Upper lobe of right lung (tissue), 1 donor: ENCODE measurements around the gene FAM43A. TPM values are rescaled to one million over a fixed set of nuclear protein-coding genes. Genes with fewer than 3 reads are reported as not detected.
A peak's percentile ranks its signal among the peaks of the same experiment; 100 is the strongest.

Experiments
- ATAC-seq: fragments of 200-7000 bp; cut with Tn5 transposase; one replicate; pipeline ENCODE4 v1.9.1; 2020; ENCODE audit warnings: mild to moderate bottlenecking, moderate library complexity
- DNase-seq: peaks from one replicate; pipeline ENCODE4 v3.0.0-alpha.2; 2020
- H3K27ac ChIP-seq: fragments of 200-600 bp; one replicate; pipeline ENCODE4 v1.8.0; 2022
- H3K27me3 ChIP-seq: fragments of 200-600 bp; one replicate; pipeline ENCODE4 v1.8.0; 2022; ENCODE audit warnings: mild to moderate bottlenecking
- H3K36me3 ChIP-seq: fragments of 200-600 bp; one replicate; pipeline ENCODE4 v1.8.0; 2022
- H3K4me1 ChIP-seq: fragments of 200-600 bp; one replicate; pipeline ENCODE4 v1.8.0; 2022
- H3K4me3 ChIP-seq: fragments of 200-600 bp; one replicate; pipeline ENCODE4 v1.8.0; 2022; ENCODE audit warnings: mild to moderate bottlenecking
- H3K9me3 ChIP-seq: fragments of 200-600 bp; one replicate; pipeline ENCODE4 v1.8.0; 2022
- intact Hi-C: fragments of 100-400 bp; cut with DNase I; formaldehyde crosslinking; loops from one replicate; pipeline ENCODE4 v1.11.0; 2022
- total RNA-seq: library from RNA; stranded (reverse); fragmentation: NEBNext Ultra II Directional; extraction: Animal tissue kit (Norgen Biotek cat#: 25700); gene quantifications from one replicate; pipeline ENCODE4 v1.2.1, GENCODE V29; 2021
- TF ChIP-seq, protein P1 (sequence below): fragments of 200-600 bp; IDR thresholded peaks from one replicate; pipeline ENCODE4 v1.8.0; 2022; ENCODE audit warnings: antibody characterized with exemption
- donor health status: DM: no; HTN: yes; CAD: no; lungs with severe emphysema.

The FAM43A gene
- total RNA-seq, 1 donor from 2014 or later: 25.7 TPM

DNA sequence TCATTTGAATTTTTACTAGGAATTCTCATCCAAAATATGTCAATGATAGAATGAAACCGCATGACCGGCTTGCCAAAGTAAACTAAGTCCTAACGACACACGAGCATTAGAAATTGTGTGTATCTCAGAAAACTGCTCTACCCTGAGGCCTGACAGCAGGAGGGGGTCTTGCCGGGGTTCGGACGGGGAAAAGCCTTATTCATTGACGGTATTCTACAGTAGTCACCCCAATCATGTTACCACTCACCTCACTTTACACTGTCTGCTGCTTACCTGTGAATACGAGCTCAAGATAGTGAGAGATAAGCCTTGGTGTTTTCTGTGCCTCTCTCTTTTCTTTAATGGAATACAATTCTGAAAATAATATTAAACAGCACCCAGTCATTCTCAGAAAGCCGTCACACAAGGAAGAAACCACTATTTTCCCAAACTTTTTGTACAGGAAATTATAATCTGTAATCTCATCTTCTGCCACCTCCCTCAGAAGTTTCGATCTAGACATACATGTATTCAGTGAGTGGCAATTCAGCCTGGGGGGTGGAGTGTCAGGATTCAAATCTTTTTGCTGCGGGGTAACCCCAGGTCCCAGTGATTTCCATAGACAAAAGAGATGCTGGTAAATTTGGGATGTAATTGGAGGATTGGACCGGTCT lies 492 bp upstream of the FAM43A start:
- no peaks in the 10 kb centered on the region for H3K36me3 ChIP-seq
- intact Hi-C loops: loop anchor here (5.0 kb wide), 1 partner anchor 422 kb away; no protein-coding TSS in a partner anchor
- H3K4me3 ChIP-seq: peak overlapping the region; percentile 72
- H3K27ac ChIP-seq: peak overlapping the region; percentile 83
- TF ChIP-seq, protein P1, sequence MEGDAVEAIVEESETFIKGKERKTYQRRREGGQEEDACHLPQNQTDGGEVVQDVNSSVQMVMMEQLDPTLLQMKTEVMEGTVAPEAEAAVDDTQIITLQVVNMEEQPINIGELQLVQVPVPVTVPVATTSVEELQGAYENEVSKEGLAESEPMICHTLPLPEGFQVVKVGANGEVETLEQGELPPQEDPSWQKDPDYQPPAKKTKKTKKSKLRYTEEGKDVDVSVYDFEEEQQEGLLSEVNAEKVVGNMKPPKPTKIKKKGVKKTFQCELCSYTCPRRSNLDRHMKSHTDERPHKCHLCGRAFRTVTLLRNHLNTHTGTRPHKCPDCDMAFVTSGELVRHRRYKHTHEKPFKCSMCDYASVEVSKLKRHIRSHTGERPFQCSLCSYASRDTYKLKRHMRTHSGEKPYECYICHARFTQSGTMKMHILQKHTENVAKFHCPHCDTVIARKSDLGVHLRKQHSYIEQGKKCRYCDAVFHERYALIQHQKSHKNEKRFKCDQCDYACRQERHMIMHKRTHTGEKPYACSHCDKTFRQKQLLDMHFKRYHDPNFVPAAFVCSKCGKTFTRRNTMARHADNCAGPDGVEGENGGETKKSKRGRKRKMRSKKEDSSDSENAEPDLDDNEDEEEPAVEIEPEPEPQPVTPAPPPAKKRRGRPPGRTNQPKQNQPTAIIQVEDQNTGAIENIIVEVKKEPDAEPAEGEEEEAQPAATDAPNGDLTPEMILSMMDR: no peak
- DNase-seq: no peak
- peaks cover 43% of the 10 kb centered on the region for H3K4me1 ChIP-seq
- no peak for ATAC-seq
- H3K27me3 ChIP-seq: no peaks in the 10 kb centered on the region
- no peaks in the 10 kb centered on the region for H3K9me3 ChIP-seq

DNA sequence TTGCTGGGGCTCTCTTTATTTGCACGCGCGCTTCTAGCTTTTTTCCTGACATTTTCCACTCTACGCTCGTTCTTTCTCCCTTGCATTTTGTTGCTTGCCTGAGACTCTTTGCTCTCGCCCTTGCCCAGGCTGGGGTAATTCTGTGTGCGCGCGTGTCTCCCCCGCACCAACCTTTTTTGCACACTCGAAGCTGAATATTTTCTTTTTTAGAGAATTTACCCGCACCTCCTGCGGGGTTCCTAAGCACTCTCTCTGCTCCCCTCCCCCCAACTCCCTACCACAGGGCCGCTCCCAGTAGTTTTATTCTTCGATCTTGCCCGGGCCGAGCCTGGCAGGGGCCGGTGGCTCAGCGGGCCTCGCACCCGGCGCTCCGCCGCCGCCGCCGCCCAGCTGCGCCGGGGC lies 732 bp downstream of the FAM43A start:
- TF ChIP-seq, protein P1: no peak
- no peak for DNase-seq
- no peak for ATAC-seq
- Histone ChIP-seq H3K9me3 (no peaks in the 10 kb centered on the region), H3K36me3 (no peaks in the 10 kb centered on the region), H3K27me3 (no peaks in the 10 kb centered on the region), H3K27ac (peak overlapping the region; percentile 83), H3K4me1 (peaks cover 55% of the 10 kb centered on the region), H3K4me3 (peak overlapping the region; percentile 72)
- intact Hi-C loops: loop anchor here (5.0 kb wide), 1 partner anchor 421 kb away; no protein-coding TSS in a partner anchor

DNA sequence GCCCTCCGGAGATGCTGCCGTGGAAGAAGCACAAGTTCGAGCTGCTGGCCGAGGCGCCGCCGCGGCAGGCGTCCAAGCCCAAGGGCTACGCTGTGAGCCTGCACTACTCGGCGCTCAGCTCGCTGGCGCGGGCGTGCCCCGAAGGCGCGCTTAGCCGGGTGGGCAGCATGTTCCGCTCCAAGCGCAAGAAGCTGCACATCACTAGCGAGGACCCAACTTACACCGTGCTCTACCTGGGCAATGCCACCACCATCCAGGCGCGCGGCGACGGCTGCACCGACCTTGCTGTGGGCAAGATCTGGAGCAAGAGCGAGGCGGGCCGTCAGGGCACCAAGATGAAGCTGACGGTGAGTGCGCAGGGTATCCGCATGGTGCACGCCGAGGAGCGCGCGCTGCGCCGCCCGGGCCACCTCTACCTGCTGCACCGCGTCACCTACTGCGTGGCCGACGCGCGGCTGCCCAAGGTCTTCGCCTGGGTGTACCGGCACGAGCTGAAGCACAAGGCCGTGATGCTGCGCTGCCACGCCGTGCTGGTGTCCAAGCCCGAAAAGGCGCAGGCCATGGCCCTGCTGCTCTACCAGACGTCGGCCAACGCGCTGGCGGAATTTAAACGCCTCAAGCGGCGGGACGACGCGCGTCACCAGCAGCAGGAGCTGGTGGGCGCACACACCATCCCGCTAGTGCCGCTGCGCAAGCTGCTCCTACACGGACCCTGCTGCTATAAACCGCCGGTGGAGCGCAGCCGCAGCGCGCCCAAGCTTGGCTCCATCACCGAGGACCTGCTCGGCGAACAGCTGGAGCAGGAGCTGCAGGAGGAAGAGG lies 1.3 kb downstream of the FAM43A start:
- TF ChIP-seq, protein P1: no peak
- peaks cover 55% of the 10 kb centered on the region for H3K4me1 ChIP-seq
- no peaks in the 10 kb centered on the region for H3K9me3 ChIP-seq
- intact Hi-C loops: loop anchor here (5.0 kb wide), 1 partner anchor 420 kb away; no protein-coding TSS in a partner anchor
- H3K27ac ChIP-seq: peak overlapping the region; percentile 83
- H3K27me3 ChIP-seq: no peaks in the 10 kb centered on the region
- ATAC-seq (no peak), DNase-seq (peak; percentile 71)
- peak overlapping the region; percentile 72 for H3K4me3 ChIP-seq
- no peaks in the 10 kb centered on the region for H3K36me3 ChIP-seq

DNA sequence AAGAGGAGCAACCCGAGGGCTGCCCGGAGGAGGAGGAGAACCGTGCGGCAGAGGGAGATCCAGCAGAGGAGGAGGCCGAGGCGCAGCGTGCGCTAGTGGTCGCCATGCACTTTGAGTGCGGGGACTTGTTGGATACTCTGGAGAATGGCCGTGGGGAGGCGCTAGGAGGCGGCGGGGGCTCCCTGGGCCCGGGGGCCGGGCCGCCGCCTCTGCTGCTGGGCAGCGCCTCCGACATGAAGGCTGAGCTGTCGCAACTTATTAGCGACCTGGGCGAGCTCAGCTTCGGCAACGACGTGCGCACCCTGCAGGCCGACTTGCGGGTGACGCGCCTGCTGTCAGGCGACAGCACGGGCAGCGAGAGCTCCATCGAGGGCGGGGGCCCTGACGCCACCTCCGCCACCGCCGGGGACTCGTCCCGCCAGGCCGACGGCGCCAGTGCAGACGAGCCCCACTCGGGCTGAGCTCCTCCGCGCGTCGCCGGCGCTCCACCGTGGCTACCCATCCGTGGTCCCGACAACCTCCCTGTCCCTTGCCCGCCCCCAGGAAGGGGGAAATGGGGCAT lies 2.0 kb downstream of the FAM43A start:
- TF ChIP-seq, protein P1: peak; percentile 56
- intact Hi-C loops: loop anchor here (5.0 kb wide), 1 partner anchor 420 kb away; no protein-coding TSS in a partner anchor
- H3K27ac ChIP-seq: peak overlapping the region; percentile 83
- H3K9me3 ChIP-seq: no peaks in the 10 kb centered on the region
- H3K4me1 ChIP-seq: peaks cover 52% of the 10 kb centered on the region
- H3K27me3 ChIP-seq: no peaks in the 10 kb centered on the region
- no peaks in the 10 kb centered on the region for H3K36me3 ChIP-seq
- peak overlapping the region; percentile 72 for H3K4me3 ChIP-seq
- DNase-seq (peak; percentile 89), ATAC-seq (peak; percentile 74)

DNA sequence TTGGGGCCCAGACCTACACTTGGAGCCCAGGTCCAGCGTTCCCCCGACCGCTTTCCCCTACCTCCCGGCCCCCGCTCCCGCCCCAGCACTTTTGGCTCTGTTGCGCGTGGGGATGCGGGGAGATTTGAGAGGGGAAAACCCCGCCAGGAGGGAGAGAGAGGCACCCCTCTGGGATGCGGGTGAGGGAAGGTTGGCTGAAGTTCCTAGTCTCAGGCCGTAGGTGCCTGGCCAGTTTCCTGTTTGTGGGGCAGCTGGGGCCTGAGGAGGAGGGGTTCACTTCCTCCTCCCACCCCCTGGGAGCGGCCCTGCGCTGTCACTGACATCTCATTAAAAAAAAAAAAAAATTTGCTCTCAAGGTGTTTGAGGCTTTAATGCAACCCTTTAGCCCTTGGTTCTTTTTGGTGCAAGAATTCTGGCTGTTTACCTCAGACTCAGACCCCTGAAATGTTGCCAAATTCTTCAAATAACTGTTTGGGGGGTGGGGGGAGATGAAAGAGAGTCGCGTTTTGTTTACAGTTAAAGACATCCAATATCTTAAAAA lies 2.6 kb downstream of the FAM43A start:
- H3K9me3 ChIP-seq: no peaks in the 10 kb centered on the region
- H3K27ac ChIP-seq: peak overlapping the region; percentile 83
- peak; percentile 41 for ATAC-seq
- TF ChIP-seq, protein P1: no peak
- peak; percentile 71 for DNase-seq
- H3K4me3 ChIP-seq: peak overlapping the region; percentile 72
- H3K27me3 ChIP-seq: no peaks in the 10 kb centered on the region
- H3K4me1 ChIP-seq: peaks cover 47% of the 10 kb centered on the region
- intact Hi-C loops: loop anchor here (5.0 kb wide), 1 partner anchor 419 kb away; no protein-coding TSS in a partner anchor
- H3K36me3 ChIP-seq: no peaks in the 10 kb centered on the region
